HEK293 (cell line): ENCODE data around the gene LRRC8C.

Experiments
- CTCF ChIP-seq: fragments of 450-650 bp; formaldehyde crosslinking; IDR thresholded peaks from 2 replicates; pipeline ENCODE4 v1.5.1; 2016; ENCODE audit warnings: missing biosample characterization, missing genetic modification characterization
- KLF8 ChIP-seq: fragments of 450-650 bp; formaldehyde crosslinking; IDR thresholded peaks from 2 replicates; pipeline ENCODE4 v1.5.1; 2016; ENCODE audit warnings: missing biosample characterization, missing genetic modification characterization
- SALL2 ChIP-seq: fragments of 450-650 bp; formaldehyde crosslinking; IDR thresholded peaks from 2 replicates; pipeline ENCODE4 v1.5.0; 2017; ENCODE audit warnings: missing biosample characterization, mild to moderate bottlenecking, missing genetic modification characterization, borderline replicate concordance
- SETDB1 ChIP-seq: IDR thresholded peaks from one replicate; pipeline ENCODE4 v1.6.1; 2017; ENCODE audit warnings: mild to moderate bottlenecking, low read length, moderate library complexity, mixed read lengths; ENCODE audit not compliant: insufficient read length
- SP2 ChIP-seq: fragments of 450-650 bp; formaldehyde crosslinking; IDR thresholded peaks from 2 replicates; pipeline ENCODE4 v1.5.1; 2016; ENCODE audit warnings: missing biosample characterization, missing genetic modification characterization
- YY1 ChIP-seq: fragments of 450-650 bp; formaldehyde crosslinking; IDR thresholded peaks from 2 replicates; pipeline ENCODE4 v1.5.1; 2018; ENCODE audit warnings: missing biosample characterization, missing genetic modification characterization
- ZNF138 ChIP-seq: fragments of 450-650 bp; formaldehyde crosslinking; IDR thresholded peaks from 2 replicates; pipeline ENCODE4 v1.5.1; 2016; ENCODE audit warnings: missing biosample characterization, missing genetic modification characterization, borderline replicate concordance
- ZNF350 ChIP-seq: fragments of 450-650 bp; formaldehyde crosslinking; IDR thresholded peaks from 2 replicates; pipeline ENCODE4 v1.5.0; 2017; ENCODE audit warnings: missing biosample characterization, mild to moderate bottlenecking, missing genetic modification characterization
- ZNF473 ChIP-seq: fragments of 450-650 bp; formaldehyde crosslinking; IDR thresholded peaks from 2 replicates; pipeline ENCODE4 v1.5.1; 2017; ENCODE audit warnings: missing biosample characterization, missing genetic modification characterization
- ZNF501 ChIP-seq: fragments of 450-650 bp; formaldehyde crosslinking; IDR thresholded peaks from 2 replicates; pipeline ENCODE4 v1.5.1; 2016; ENCODE audit warnings: missing biosample characterization, missing genetic modification characterization
- ZNF621 ChIP-seq: fragments of 450-650 bp; formaldehyde crosslinking; IDR thresholded peaks from 2 replicates; pipeline ENCODE4 v1.5.1; 2017; ENCODE audit warnings: missing biosample characterization, missing genetic modification characterization
- ZNF629 ChIP-seq: fragments of 450-650 bp; formaldehyde crosslinking; IDR thresholded peaks from 2 replicates; pipeline ENCODE4 v1.5.1; 2017; ENCODE audit warnings: missing biosample characterization, missing genetic modification characterization
- TF ChIP-seq, protein P1 (sequence below): fragments of 450-650 bp; formaldehyde crosslinking; IDR thresholded peaks from 2 replicates; pipeline ENCODE4 v1.5.1; 2016; ENCODE audit warnings: missing biosample characterization, missing genetic modification characterization
- TF ChIP-seq, protein P2 (sequence below): fragments of 450-650 bp; formaldehyde crosslinking; IDR thresholded peaks from 2 replicates; pipeline ENCODE4 v1.5.1; 2016; ENCODE audit warnings: missing biosample characterization, missing genetic modification characterization

GRCh38 chr1:89673251-89673650 lies 40.3 kb downstream of the LRRC8C start:
- no peak for TF ChIP-seq ZNF501 (tag by site-specific recombination)
- no peak for TF ChIP-seq CTCF
- no peak for TF ChIP-seq ZNF138 (tag by site-specific recombination)
- no peak for TF ChIP-seq KLF8 (tag by site-specific recombination)
- no peak for TF ChIP-seq YY1 (tag by site-specific recombination)
- no peak for TF ChIP-seq ZNF473 (tag by site-specific recombination)
- no peak for TF ChIP-seq ZNF621 (tag by site-specific recombination)
- TF ChIP-seq ZNF629 (tag by site-specific recombination) = no peak
- no peak for TF ChIP-seq ZNF350
- no peak for TF ChIP-seq SP2 (tag by site-specific recombination)
- TF ChIP-seq, protein P1, sequence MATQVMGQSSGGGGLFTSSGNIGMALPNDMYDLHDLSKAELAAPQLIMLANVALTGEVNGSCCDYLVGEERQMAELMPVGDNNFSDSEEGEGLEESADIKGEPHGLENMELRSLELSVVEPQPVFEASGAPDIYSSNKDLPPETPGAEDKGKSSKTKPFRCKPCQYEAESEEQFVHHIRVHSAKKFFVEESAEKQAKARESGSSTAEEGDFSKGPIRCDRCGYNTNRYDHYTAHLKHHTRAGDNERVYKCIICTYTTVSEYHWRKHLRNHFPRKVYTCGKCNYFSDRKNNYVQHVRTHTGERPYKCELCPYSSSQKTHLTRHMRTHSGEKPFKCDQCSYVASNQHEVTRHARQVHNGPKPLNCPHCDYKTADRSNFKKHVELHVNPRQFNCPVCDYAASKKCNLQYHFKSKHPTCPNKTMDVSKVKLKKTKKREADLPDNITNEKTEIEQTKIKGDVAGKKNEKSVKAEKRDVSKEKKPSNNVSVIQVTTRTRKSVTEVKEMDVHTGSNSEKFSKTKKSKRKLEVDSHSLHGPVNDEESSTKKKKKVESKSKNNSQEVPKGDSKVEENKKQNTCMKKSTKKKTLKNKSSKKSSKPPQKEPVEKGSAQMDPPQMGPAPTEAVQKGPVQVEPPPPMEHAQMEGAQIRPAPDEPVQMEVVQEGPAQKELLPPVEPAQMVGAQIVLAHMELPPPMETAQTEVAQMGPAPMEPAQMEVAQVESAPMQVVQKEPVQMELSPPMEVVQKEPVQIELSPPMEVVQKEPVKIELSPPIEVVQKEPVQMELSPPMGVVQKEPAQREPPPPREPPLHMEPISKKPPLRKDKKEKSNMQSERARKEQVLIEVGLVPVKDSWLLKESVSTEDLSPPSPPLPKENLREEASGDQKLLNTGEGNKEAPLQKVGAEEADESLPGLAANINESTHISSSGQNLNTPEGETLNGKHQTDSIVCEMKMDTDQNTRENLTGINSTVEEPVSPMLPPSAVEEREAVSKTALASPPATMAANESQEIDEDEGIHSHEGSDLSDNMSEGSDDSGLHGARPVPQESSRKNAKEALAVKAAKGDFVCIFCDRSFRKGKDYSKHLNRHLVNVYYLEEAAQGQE (tag by site-specific recombination) = no peak
- TF ChIP-seq SALL2 (tag by site-specific recombination) = no peak
- TF ChIP-seq, protein P2, sequence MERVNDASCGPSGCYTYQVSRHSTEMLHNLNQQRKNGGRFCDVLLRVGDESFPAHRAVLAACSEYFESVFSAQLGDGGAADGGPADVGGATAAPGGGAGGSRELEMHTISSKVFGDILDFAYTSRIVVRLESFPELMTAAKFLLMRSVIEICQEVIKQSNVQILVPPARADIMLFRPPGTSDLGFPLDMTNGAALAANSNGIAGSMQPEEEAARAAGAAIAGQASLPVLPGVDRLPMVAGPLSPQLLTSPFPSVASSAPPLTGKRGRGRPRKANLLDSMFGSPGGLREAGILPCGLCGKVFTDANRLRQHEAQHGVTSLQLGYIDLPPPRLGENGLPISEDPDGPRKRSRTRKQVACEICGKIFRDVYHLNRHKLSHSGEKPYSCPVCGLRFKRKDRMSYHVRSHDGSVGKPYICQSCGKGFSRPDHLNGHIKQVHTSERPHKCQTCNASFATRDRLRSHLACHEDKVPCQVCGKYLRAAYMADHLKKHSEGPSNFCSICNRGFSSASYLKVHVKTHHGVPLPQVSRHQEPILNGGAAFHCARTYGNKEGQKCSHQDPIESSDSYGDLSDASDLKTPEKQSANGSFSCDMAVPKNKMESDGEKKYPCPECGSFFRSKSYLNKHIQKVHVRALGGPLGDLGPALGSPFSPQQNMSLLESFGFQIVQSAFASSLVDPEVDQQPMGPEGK (tag by site-specific recombination) = no peak
- no peak for TF ChIP-seq SETDB1
